Measurements from ENCODE around the gene DNM1L.

Gene DNM1L

DNA sequence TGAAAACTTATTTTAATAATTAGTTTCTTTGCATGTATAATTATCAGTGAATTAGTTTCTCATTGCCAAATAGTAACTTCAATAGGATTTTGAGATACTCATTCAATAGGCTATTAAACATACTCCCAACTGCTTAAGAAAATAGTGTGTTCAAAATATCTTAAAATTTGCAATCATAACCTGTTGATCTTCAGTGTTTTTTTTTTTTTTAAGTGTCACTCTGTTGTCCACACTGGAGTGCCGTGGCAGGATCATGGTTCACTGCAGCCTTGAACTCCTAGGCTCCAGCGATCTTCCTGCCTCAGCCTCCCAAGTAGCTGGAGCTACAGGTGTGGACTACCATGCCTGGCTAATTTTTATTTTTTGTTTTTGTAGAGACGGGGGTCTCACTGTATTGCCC, 78.1 kb downstream of the DNM1L start:
- no peak for DNase-seq

DNA sequence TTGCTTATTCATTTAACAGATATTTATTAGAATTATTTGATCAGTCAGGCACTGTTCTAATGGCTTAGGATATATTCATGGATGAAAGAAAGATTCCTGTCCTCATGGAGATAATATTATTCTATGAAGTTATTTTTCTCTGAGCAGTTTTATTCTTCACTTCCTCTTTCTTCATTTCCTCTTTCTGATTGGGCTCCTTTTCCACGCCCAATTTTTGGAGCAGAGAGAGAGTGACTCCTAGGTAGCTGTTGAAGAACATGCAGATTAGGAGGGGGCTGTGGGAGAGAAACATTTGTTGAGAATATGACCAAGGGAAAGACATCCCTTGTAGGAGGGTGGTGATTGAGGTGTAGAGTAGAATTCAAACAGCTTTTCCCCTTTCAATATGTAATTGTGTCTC, 82.6 kb downstream of the DNM1L start:
- no peak for DNase-seq

- no peak for DNase-seq
Observed at GRCh38 chr12:32765906-32766305, 86.8 kb downstream of the DNM1L start.

DNA sequence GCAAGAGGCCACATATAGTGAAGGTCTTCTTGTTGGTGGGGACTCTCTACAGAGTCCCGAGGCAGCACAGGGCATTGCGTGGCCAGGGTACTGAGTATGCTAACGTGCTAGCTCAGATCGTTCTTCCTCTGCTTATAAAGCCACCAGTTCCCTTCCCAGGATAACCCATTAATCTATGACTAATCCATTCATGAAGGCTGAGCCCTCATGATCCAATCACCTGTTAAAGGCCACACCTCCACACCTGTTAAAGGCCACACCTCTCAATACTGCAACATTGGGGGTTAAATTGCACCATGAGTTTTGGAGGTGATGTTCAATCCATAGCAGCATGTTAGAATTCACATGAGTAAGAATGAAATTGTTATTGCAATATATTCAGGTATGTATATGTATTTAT, 89.4 kb downstream of the DNM1L start:
- no peak for DNase-seq

DNA sequence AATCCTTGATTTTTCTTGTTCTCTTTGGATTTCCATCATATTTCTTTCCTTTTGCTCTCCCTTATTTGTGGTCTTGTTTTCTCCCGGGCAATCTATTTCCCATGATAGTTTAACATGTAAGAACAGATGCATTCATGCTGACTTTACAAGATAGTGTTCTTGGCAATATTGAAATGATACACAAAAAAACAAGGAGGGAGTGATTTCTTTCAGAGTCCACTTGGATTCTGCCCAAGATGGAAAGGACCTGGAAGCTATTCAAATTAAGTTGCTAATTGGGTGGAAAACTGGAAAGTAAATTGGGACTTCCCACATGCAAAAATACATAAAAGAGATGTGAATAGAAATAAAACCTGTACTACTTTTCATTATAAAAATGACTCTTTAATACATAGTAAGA, 91.0 kb downstream of the DNM1L start:
- DNase-seq = no peak

- no peak for DNase-seq
Observed at GRCh38 chr12:32773691-32774090, 94.6 kb downstream of the DNM1L start.

- no peak for DNase-seq
Observed at GRCh38 chr12:32776258-32776657, 97.2 kb downstream of the DNM1L start.

DNA sequence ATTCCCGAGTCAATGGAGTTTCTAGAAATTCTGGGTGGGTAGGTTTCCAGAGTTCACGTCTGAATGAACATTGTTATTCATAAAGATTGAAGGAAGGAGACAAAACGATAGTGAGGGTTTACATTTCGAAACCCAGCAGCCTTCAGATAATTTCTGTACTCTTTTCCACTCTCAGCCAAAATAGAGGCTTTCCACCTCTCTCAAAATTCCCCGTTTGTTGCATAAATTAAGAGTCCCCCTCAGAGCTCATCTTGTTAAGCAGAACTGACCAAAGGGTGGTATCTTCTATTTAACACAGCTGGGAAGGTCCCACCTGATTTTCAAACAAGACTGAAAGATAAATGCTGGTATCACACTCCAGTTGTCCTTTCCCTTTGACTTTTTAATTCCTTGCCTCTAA, 98.1 kb downstream of the DNM1L start:
- no peak for DNase-seq

DNA sequence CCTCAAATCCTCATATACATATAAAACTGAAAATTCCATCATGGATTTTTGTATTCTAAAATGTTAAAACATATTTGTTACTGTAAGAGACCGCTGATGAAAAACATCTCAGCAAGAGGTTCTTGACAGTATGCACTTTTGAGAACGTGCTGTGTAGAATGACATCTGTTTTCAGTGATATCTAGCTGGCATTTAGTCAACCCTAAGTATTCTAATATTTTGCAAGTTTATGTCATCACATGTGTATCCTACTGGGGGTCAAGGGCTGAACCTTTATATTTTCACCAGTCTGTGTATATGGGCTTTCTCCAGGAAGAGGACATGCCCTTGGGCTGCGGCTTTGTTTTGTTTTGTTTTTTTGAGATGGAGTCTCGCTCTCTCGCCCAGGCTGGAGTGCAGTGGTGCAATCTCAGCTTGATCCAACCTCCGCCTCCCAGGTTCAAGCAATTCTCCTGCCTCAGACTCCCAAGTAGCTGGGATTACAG, 98.6 kb downstream of the DNM1L start:
- DNase-seq = no peak

DNA sequence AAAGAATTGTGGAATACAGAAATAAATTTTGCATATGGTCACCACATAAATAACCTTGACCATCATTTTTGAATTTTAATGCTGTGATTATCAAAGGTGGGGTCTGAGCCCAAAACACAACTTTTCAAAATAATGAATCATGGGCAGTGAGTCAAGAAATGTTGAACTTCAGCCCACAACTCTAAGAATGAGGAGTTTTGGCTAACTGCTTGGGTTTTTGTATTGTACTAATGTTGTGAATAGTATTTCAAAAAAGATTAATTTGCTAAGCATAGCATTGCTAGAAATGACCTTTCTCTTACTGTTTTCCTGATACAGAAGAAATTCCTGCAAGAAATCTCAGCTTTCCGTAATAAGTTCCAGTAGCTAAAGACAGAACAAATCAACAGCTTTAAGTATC, 101.0 kb downstream of the DNM1L start:
- no peak for DNase-seq

GRCh38 chr12:32783029-32783428, 103.9 kb downstream of the DNM1L start:
- DNase-seq = no peak

- no peak for DNase-seq
Observed at GRCh38 chr12:32785557-32785956, 106.5 kb downstream of the DNM1L start.

GRCh38 chr12:32788405-32788804, 109.3 kb downstream of the DNM1L start:
- no peak for DNase-seq

- DNase-seq = no peak
Observed at GRCh38 chr12:32789446-32789845, 110.3 kb downstream of the DNM1L start.

DNA sequence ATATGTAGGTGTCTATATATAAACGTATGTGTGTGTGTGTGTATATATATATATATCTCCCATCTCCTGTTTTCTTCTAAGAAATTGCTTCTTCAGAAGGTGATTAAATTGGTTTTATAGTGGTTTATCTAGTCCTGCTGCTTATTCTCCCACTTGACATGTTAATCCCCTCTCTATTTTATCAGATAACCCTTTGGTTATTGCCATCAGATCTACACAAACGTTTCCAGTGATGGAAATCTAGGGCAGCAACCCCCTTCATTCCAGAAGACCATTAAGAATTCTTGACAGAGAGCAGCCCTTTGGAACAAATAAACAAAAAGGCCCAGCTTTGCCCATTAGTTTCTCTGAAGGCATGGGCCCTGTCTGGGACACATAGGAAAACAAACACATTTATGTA, 110.8 kb downstream of the DNM1L start:
- no peak for DNase-seq

GRCh38 chr12:32794281-32794680, 115.2 kb downstream of the DNM1L start:
- no peak for DNase-seq
